HG02870 (cell line): ENCODE results near the gene PITPNB.

Experiments
- ATAC-seq: cut with Tn5 transposase; IDR thresholded peaks from one replicate; pipeline ENCODE4 v1.9.1; 2021; ENCODE audit warnings: mild to moderate bottlenecking, moderate library complexity; ENCODE audit not compliant: unreplicated experiment

PITPNB gene

DNA sequence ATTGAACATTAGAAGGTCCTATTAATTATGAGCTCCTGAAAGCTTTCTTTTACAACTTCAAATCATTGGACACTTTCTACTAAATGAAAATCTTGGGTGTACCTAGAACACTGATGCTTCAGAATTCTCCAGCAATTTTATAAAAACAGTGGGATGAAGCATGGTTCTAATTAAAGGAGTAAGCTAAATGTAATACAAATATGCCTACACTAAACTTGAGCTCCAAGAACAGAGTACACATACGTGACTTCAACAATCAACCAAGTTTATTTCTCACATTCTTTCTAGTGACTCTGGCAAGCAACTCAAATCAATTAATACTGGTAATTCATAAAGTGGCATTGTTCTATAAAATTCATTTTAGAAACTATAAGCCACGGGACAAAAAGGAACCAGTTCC lies 55.5 kb downstream of the PITPNB start:
- no peak for ATAC-seq

DNA sequence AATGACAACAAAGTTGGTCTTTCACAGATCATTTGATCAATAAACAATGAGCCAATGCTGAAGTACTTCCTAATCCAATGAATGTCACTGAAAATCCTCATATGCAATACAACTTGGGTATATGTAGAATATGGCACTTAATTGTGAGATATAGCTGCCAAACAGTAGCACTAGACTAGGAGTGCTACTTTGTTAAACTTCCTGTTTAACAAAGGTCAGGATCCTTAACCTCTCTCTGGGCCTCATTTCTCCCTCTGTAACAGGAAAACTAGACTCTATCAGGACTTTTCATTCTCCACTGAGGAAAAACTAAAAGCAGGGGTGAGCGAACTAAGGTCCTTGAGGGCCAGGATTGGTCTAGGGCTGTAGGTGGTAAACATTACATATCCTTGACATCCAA lies 56.1 kb downstream of the PITPNB start:
- ATAC-seq, result no peak

DNA sequence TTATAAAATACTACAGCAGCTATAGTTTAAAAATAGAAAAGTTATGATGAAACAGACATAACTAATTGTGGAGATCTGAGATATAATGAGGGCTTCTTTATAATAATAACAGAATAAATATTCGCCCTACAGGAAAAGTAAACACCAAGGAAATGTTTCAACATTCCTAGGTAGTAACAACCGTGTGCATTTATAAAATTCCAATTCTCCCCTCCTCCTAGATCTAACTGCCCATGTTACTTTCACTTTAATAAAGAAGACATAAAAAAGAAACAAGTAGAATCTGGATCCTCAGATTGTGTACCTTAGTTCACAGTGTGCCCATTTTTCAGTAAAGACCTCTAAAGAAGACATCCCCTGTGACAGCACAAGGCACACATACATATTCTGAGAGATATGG lies 59.7 kb downstream of the PITPNB start:
- no peak for ATAC-seq

DNA sequence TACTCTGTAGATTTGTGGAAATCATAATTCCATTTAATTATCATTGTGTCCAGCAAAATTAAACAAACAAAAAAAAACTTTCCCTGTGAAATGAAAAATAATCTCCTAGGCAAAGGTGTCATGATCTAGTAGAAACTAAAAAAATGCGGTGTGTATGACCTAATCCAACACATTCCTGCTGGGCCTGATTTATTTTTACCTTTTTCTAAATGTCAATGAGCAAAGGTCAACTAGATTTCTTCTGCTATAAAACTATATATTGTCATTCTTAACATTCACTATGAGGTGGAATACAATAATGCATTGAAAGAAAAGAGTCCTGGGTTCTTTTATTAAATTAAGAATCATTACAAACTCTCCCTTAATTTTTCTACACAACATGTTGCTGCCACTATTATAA lies 60.4 kb downstream of the PITPNB start:
- ATAC-seq, result no peak

DNA sequence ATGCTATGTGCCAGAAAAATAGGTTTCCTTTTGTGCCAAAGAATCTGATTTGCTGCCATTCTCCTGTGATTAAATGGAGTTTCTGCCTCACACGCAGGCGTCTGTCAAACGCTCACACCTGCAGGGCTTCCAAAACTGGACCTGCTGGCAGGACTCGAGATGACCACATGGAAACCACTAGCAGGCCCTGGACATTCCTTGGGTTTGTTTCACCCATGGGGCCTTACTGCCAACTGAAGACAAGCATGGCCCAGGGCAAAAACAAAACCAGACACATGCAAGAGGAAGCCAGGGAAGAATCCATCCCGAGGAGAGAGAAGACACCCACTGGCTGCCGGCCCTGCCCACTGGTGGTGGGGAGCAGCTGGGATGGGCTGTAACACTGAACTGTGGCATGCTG lies 61.6 kb downstream of the PITPNB start:
- no peak for ATAC-seq

DNA sequence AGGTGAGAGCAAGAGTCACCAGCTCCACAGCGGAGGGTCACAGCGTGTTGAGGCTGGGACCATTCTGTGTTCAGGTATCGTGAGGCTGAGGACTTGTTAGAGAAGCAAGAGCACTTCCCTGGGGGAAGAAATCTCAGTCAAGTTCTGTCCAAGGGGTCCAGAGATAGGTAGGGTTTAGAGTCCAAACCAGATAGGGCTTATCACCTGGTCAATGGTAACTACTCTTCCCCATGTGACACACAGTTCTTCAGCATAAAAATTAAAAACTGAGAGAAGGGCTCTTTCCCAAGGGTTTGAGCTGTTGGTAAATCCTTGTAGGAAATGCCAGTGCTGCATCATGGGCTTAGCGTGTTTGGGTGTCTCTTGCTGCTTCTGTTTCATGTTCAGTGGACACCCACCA lies 62.7 kb downstream of the PITPNB start:
- ATAC-seq, result no peak

DNA sequence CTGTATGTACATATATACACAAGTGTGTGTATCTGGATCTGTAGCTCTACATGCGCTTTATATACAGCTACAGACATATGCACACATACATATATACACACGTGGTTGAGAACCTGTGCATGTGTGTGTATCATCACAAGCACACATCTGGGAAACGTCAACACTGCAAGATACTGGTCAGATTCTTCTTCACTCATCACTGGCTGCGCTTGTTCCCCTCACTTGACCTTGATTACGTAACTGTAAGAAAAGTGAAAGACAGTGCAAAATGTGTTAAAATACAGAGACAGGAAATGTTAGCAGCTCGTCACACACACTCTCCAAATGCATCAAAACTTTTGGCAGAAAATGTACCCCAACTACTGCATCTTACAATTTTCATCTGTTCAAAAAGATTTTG lies 65.6 kb downstream of the PITPNB start:
- no peak for ATAC-seq

DNA sequence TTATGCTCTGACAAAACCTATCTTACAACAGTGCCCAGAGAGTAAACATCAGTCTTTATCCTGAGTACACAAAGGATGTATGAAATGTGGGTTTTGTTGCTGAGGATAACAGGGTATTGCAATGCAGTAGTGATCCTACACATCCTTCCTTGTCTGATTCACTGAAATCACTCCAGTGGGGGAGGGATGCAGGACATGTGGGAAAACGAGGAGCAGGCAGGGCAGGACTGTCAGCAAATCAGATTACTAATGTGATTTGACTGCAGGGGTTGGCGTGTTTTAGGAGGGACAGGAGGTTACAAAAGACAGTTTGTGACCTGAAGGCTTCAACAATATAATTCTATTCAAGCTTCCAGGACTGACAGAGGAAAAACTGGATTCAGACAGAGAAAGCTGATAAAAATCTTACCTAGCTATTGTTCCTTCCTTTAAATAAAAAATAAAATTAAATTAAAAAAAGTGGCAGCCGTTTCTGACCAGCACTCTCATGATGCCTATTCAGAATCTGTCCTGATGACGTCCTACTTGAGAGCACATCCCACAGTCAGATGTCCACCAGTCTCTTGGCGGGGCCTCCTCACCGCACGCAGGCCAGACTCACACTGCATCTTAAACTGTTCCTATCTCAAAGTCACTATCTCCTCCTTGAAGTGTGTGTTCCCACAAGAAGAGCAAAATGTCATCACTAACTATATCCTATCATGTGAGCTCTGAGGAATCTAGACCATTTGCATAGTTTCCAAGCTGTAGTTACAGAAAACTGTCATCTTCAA lies 66.9 kb downstream of the PITPNB start:
- ATAC-seq, result no peak

DNA sequence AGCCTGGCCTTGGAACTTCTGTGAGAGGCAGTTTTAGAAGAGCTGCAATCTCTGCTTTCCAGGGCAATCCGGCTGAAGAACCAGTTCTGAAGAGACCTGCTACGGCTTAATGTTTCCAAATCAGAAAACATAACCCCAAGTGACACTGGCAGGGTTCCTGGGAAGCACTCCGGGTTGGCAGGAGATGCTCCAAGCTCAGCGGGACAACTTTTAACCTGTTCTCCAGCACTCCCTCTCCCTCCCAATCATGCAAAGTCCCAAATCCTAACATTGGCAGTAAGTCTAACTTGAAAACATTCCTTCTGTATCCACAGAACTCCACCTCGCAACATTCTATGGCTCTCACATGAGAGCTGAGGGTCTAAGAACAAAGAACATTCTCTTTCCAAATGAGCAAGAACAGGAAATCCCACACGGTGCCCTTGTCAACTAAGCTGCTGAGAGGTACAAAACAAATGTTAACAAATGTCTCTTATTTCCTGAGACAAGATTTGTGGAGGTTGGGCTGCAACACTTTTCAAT lies 69.0 kb downstream of the PITPNB start:
- ATAC-seq, result no peak

DNA sequence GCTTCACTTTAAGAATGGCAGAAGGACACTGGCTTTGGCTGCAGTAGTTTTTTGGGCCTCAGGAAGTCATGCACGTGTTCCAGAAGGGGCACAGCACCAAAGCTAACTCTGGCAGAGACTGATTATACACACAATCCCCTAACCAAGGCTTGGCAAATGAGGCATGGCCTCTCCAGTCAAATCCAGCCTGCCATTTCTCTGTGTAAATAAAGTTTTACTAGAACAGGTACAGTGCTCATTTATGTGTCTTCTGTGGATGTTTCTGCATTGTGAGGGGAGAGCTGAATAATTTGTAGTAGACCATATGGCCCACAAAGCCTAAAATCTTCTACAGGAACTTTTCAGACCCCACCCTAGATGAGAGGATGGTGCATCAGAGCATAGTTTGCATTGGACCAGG lies 71.1 kb downstream of the PITPNB start:
- no peak for ATAC-seq

DNA sequence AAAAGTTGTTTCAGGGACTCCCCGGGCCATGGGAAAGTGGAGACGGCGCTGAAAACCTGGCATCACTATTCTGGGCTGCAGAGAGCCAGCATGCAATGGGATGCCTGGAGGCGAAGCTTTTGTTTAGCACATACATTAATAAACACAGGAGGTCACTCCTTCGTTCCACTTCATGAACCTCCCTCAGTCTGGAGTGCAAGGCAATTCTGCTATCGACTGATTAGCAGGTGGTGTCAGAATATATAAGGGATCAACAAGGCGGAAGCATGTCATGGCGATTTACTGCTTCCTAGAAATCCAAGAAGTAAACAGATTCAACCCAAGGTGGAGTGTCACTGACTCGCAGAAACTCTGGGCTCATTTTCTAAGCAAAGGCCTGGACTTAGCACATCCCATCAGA lies 72.1 kb downstream of the PITPNB start:
- no peak for ATAC-seq

DNA sequence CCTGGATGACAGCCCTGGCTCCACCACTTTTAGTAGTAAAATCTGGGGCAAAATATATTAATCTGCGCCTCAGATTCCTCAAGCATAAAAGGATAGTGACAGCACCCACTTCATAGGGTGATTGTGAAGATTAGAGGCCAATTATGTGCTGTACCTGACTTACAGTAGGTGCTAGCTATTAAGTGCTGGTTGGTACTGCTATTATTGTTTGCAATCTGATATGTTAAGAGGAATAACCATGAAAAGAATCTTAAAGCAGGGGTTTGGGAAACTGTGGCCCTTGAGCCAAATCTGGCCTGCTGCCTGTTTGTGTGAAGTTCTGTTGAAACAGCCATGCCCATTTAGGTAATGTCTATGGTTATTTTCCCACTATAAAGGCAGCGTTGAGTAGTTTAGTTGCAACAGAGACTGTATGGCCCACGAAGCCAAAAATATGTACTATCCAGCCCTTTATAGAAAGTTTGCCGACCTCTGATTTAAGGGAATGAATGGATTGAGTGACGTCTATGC lies 72.8 kb downstream of the PITPNB start:
- ATAC-seq, result no peak

DNA sequence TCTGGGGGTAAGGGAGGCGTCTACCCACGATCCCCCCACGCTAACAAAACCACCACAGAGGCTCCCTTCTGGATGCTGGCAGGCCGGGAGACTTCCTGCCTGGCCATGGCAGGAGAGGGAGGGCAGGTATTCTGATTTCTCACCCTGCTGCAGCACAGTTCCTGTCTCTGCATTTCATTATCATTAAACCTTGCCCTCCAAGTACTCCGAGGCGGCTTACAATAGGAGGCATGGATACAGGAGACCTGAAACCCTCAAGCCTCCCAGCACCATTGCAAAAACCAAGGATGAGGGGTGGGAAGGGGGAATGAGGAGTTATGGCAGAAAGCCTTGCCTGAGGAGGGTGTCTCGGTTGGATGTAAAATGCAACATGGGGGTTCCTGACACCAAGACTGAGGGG lies 73.4 kb downstream of the PITPNB start:
- no peak for ATAC-seq

DNA sequence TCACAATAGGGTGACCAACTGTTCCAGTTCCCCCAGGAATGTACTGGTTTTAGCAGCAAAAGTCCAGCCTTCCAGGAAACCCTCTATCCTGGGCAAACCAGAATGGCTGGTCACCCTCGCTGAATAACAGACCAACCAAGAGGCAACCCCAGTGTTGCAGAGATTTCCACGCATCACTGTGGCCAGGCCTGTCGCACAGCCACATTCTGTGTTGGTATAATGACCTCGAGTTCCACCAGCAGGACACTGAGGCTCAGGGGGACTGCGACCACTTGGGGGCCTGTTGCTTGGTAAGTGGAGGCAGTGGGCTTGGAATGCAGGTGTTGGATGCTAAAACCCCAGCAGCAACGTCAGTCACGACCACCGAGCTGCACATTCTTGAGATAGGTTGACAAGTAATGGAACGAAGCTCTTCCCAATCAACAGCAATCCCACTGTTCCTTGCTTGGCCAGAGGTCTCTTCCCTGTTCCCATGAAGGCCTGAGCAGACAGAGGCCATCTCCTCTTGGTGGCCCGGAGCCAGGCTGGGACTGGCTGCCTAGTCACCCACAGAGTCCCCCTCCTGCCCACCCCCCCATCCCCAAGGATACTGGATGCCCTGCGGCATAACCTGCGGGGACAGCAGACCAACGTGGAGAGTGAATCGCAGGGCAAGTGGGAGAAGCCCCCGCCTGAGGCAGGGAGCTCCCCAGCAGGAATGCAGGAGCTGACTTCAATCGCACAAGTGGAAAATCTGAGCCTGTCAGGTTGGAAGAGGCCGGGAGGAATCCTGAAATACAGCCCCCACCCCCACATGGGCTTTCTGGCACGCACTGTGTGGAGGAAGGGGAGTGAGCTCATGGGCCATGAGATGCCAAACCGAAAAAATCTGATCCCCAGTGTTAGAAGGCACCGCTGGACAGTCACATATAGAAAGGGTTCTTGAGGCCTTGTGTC lies 74.1 kb downstream of the PITPNB start:
- no peak for ATAC-seq

DNA sequence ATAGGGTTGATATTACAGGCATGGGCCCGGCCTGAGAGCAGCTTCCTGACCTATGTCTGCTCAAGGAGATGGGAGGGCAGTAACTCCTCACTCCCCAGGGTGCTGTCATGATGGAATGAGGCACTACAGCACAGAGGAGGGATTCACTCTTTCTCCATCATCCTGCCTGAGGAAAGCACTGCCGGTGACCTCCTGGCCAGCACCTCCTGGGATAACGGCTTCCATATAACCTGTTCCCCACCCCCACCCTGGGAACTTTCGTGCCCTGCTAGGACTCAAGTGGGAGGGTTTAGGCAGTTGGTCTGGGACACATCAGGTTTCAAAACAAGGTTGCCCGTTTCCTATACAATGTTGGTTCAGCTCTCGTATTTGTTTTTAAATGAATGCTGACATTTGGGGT lies 74.8 kb downstream of the PITPNB start:
- no peak for ATAC-seq

DNA sequence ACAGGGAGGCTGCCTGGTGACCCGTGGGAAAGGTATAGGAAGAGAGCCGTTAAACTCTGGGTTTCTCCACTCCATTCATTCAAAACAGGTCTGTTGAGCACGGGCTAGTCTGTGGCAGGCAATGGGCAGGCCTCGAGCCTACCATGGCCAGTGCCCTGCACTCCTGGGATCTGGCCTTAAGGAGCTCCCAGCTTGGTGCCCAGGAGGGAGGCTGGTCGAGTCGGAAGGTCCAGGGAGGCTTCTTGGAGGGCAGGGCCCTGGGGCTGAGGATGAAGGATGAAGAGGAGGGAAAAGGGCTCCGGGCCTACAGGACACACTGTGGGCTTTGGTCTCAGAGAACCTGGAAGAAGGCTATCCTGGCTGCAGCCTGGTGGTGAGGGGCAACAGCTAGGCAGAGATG lies 75.6 kb downstream of the PITPNB start:
- no peak for ATAC-seq

DNA sequence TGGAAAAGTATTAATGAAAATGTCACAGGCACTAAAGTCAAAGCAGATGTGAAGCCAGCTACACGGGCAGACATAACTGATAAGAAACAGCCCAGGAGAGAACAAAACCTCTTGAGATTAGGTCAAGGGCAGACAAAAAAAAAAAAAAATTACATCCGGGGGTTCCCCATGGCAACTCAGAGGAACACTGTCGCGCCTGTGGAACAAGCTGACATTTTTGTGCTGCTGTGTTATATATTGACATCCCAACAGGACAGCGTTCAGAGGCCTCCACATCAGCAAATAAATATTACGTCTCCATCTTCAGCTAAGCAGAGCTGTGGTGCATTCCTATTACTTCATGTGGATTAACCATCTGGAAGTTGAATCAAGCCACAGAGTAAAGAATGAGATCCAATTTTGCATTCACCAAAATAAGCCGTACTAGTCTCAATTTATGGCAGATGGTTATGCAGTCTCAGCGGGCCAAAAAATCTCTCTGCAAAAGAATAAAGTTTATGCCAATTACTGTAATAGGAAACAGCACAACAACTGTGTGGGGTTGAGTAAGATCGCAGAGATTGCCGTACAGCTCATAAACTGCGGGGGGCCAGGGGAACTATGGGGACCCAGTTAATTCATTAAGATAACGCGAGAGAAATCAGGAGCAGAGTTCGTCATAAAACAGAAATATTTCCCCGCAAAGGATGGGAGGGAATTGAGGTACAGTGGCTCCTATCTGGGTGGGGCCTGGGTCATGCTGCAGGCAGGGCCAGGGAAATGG lies 76.2 kb downstream of the PITPNB start:
- no peak for ATAC-seq

DNA sequence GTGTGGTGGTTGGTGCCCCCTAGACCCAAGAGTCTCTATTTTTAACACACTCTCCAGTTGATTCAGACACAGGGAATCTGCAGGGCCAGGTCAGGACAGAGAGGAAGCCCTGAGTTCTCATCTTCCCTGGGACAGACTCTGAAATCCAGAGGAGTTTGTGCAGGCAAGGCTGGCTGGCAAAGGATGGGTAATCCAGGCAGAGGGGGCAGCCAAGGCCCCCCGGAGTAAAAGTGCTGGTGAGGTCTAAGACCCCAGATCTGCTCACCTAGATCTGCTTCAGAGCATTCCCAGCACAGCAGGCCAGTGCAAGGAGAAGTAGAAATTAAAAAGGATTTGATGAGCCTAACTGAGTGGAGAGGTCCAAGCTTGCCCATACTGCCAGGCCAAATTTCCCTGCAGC lies 76.9 kb downstream of the PITPNB start:
- no peak for ATAC-seq

DNA sequence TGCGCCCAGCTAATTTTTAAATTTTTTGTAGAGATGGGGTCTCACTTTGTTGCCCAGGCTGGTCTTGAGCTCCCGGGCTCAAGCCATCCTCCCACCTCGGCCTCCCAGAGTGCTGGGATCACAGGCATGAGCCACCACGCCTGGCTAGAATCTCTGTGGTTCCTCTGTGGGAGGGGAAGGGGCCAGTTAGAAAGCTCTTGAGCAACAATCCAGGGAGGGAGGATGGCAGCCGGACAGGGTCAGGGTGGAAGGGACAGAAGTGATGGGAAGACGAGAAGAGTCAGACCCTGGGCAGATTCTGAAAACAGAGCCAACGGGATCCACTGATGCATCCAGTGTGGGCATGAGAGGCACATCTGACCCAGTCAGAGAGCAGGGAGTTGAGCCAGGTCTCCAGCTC lies 78.6 kb downstream of the PITPNB start:
- ATAC-seq, result no peak

DNA sequence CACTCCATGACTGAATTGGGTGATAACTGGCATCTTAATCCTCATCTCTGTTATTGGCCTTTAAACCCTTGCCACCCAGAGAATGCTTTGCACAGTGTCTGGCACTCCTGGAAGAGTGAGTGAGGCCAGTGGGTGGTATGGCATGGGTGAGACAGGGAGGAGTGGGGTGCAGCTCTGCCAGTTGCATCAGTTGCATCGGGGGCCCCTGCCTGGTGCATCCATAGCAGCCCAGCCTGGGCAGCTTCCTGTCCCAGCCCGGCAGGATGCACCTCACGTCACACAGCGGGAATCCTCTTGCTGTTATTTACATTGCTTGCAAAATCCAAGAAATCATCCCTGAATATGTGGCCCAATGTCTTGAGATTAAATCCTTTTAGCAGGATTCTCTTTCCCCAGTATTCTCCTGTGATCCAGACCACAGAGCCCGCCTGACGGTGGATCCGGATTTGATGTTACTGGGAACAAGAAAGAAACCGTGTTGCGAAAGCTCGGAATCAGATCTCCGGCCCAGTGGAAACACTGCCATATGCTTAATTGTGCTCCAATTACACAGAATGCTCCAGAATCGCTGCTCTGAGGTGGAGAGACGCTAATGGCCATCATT lies 79.9 kb downstream of the PITPNB start:
- ATAC-seq, result no peak

DNA sequence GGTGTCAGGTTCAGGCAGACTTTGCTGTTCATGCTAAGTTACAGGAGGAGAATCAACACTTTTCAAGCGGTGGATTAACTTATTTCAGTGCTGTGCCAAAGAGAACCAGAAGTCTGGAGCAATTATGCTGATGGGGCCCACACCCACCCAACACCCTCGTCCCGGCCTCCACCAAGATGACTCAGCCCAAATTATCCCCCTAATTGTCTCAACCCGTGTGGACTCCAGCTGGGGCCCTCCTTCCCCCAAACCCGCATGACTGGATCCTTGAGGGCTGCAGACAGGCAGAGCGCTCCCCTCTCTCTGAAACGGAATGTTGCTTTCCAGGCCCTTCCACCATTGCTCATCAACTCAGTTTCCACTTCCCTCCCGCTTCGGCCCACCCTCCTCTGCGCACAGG lies 82.9 kb downstream of the PITPNB start:
- no peak for ATAC-seq
